K562 (cell line): ENCODE data around the gene SESN2. TPM values are rescaled to one million over a fixed set of nuclear protein-coding genes. Genes with fewer than 3 reads are reported as not detected.

Source experiments
- ARID1B ChIP-seq: fragments of 450-650 bp; IDR thresholded peaks from 2 replicates; pipeline ENCODE4 v1.6.1; 2016; ENCODE audit warnings: antibody characterized with exemption, mild to moderate bottlenecking, inconsistent platforms
- CXXC5 ChIP-seq: fragments of 250-450 bp; sonication (Bioruptor Pico); IDR thresholded peaks from 2 replicates; pipeline ENCODE4 v1.8.0; 2022; ENCODE audit warnings: inconsistent platforms, mild to moderate bottlenecking, moderate library complexity
- DACH1 ChIP-seq: fragments of 450-650 bp; IDR thresholded peaks from 2 replicates; pipeline ENCODE4 v1.6.1; 2018; ENCODE audit not compliant: partially characterized antibody
- ELF4 ChIP-seq: fragments of 450-650 bp; formaldehyde crosslinking; IDR thresholded peaks from 2 replicates; pipeline ENCODE4 v1.4.0; 2022; ENCODE audit warnings: missing genetic modification characterization
- GATA2 ChIP-seq: sonication (generic); formaldehyde crosslinking; IDR thresholded peaks from 2 replicates; pipeline ENCODE4 v1.4.0; 2020; ENCODE audit warnings: mild to moderate bottlenecking, missing genetic modification reagents
- JUND ChIP-seq, 2 experiments: IDR thresholded peaks; 2 replicates in 1 of 2; 3 replicates in 1 of 2; pipeline ENCODE4 v1.6.1; 2011; ENCODE audit warnings: borderline replicate concordance in 2 of 2, low read depth in 2 of 2, low read length in 2 of 2, improper control_type of control experiment in 1 of 2, missing biosample characterization in 1 of 2, missing genetic modification characterization in 1 of 2, missing genetic modification reagents in 1 of 2
- KDM1A ChIP-seq, 2 experiments: fragments of 450-650 bp; IDR thresholded peaks; 2 replicates each; pipeline ENCODE4 v1.6.1; 2016; ENCODE audit warnings: mild to moderate bottlenecking in 2 of 2
- MAFG ChIP-seq: fragments of 450-650 bp; conservative IDR thresholded peaks from 2 replicates; pipeline ENCODE4 v1.6.1; 2016; ENCODE audit warnings: missing genetic modification characterization, missing compliant biosample characterization
- MTA1 ChIP-seq: fragments of 450-650 bp; IDR thresholded peaks from 2 replicates; pipeline ENCODE4 v1.6.1; 2017; ENCODE audit warnings: borderline replicate concordance
- MYNN ChIP-seq, 2 experiments: sonication (generic); formaldehyde crosslinking in 1 of 2; IDR thresholded peaks; 2 replicates each; pipeline versions ENCODE4 v1.5.0 to v1.6.1; 2016 to 2020; ENCODE audit warnings: antibody characterized with exemption in 1 of 2, missing genetic modification reagents in 1 of 2
- PHTF2 ChIP-seq: fragments of 250-450 bp; sonication (Bioruptor Pico); IDR thresholded peaks from 2 replicates; pipeline ENCODE4 v1.5.0; 2021; ENCODE audit warnings: mild to moderate bottlenecking
- RBM22 ChIP-seq: fragments of 200-400 bp; formaldehyde crosslinking; IDR thresholded peaks from 2 replicates; pipeline ENCODE4 v1.6.1; 2018; ENCODE audit warnings: low read length, low read depth; ENCODE audit not compliant: poor library complexity, severe bottlenecking
- RCOR1 ChIP-seq, 2 experiments: IDR thresholded peaks; 2 replicates each; pipeline ENCODE4 v1.6.1; 2012; ENCODE audit warnings: low read depth in 2 of 2, low read length in 2 of 2, borderline replicate concordance in 1 of 2, improper control_type of control experiment in 1 of 2
- RFX1 ChIP-seq: fragments of 450-650 bp; IDR thresholded peaks from 2 replicates; pipeline ENCODE4 v1.6.1; 2016; ENCODE audit warnings: mild to moderate bottlenecking, moderate library complexity
- SREBF1 ChIP-seq: fragments of 150-350 bp; IDR thresholded peaks from 2 replicates; pipeline ENCODE4 v1.6.1; 2014; ENCODE audit warnings: antibody characterized with exemption, low read depth, low read length, borderline replicate concordance
- SRSF3 ChIP-seq: fragments of 200-400 bp; formaldehyde crosslinking; IDR thresholded peaks from 2 replicates; pipeline ENCODE4 v1.6.1; 2016; ENCODE audit warnings: mild to moderate bottlenecking, low read length, moderate library complexity; ENCODE audit not compliant: insufficient read depth
- TCF3 ChIP-seq: sonication (generic); formaldehyde crosslinking; IDR thresholded peaks from 2 replicates; pipeline ENCODE4 v1.4.0; 2020; ENCODE audit warnings: mild to moderate bottlenecking, missing genetic modification reagents
- ZFX ChIP-seq: sonication (generic); formaldehyde crosslinking; IDR thresholded peaks from 2 replicates; pipeline ENCODE4 v1.8.0; 2022; ENCODE audit warnings: mild to moderate bottlenecking, missing genetic modification reagents, moderate library complexity
- ZNF239 ChIP-seq: fragments of 250-450 bp; sonication (Bioruptor Pico); IDR thresholded peaks from 2 replicates; pipeline ENCODE4 v1.4.0; 2020; ENCODE audit warnings: mild to moderate bottlenecking
- ZNF644 ChIP-seq: fragments of 200-800 bp; sonication (Bioruptor generic); IDR thresholded peaks from 2 replicates; pipeline ENCODE4 v1.6.1; 2016; ENCODE audit warnings: low read depth, missing genetic modification characterization, missing compliant biosample characterization
- polyA plus RNA-seq, 8 experiments: library from polyadenylated mRNA; depleted of rRNA in 4 of 8; stranded (reverse) in 5 of 8; unstranded in 3 of 8; fragments of >200 nt; fragmentation: Nextera tagmentation in 2 of 8; fragmentation: Illumina TruSeq in 1 of 8; extraction: Ambion mirVana in 2 of 8; extraction: Trizol in 1 of 8; gene quantifications; 2 replicates each; pipeline versions ENCODE4 v1.2.1 to v1.2.3, GENCODE V29; 2011 to 2014; ENCODE audit warnings: inconsistent platforms in 1 of 8, missing spikeins in 1 of 8
- total RNA-seq, 7 experiments: library from RNA; depleted of rRNA in 6 of 7; stranded (reverse); fragments of >200 nt in 6 of 7; fragmentation: Illumina TruSeq in 2 of 7; extraction: Trizol in 2 of 7; gene quantifications; 2 replicates each; pipeline versions ENCODE4 v1.2.1 to v1.2.3, GENCODE V29; 2011 to 2021; ENCODE audit warnings: low replicate concordance in 1 of 7
- TF ChIP-seq, protein P1 (sequence below), 2 experiments: fragments of 450-650 bp; conservative IDR thresholded peaks; 2 replicates each; pipeline ENCODE4 v1.6.1; 2017; ENCODE audit warnings: mild to moderate bottlenecking in 2 of 2, moderate library complexity in 2 of 2
- TF ChIP-seq, protein P2 (sequence below), 3 experiments: IDR thresholded peaks in 2 of 3; conservative IDR thresholded peaks in 1 of 3; 2 replicates each; pipeline ENCODE4 v1.5.1; 2011 to 2012; ENCODE audit warnings: low read length in 3 of 3, mild to moderate bottlenecking in 3 of 3, control low read depth in 2 of 3, improper control_type of control experiment in 1 of 3, inconsistent platforms in 1 of 3, low read depth in 1 of 3, mixed read lengths in 1 of 3, moderate library complexity in 1 of 3; ENCODE audit not compliant: insufficient read depth in 2 of 3
- TF ChIP-seq, protein P3 (sequence below), 2 experiments: IDR thresholded peaks; 2 replicates each; pipeline ENCODE4 v1.6.1; 2012; ENCODE audit warnings: improper control_type of control experiment in 2 of 2, low read depth in 2 of 2, low read length in 2 of 2, borderline replicate concordance in 1 of 2

SESN2 gene
- total and polyA plus RNA-seq, 9 of the 15 experiments (the other 6 are each of a cell fraction or from before 2014, with no cell fraction given): 3.7 to 71.3 (median 16.8) TPM

DNA sequence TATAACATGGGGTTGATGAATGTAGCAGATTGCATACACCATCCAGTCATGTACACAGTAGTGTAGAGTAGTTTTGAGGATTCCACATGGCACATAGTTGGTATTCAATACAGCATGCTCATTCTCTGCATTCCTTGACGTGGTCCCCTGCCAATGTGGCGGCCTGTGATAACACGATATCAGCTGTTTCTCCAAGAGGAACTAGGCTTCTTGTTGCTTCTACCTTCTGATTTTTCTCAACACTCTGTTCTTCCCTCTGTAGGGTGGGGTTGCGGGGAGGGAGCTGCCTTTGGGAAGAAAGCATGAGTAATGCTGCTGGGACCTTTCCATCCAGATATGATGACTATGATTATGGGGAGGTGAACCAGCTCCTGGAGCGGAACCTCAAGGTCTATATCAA is 19.4 kb downstream of the SESN2 start (continued):
- TF ChIP-seq, protein P1, sequence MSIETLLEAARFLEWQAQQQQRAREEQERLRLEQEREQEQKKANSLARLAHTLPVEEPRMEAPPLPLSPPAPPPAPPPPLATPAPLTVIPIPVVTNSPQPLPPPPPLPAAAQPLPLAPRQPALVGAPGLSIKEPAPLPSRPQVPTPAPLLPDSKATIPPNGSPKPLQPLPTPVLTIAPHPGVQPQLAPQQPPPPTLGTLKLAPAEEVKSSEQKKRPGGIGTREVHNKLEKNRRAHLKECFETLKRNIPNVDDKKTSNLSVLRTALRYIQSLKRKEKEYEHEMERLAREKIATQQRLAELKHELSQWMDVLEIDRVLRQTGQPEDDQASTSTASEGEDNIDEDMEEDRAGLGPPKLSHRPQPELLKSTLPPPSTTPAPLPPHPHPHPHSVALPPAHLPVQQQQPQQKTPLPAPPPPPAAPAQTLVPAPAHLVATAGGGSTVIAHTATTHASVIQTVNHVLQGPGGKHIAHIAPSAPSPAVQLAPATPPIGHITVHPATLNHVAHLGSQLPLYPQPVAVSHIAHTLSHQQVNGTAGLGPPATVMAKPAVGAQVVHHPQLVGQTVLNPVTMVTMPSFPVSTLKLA (conservative IDR thresholded peaks at IDR 0.05): peak; percentile 34 to 73; a peak in 3 of 4 replicates
- TF ChIP-seq MAFG: peak; percentile 47
- peak; percentile 93 for TF ChIP-seq TCF3 (CRISPR knock-in tag)
- no peak for TF ChIP-seq SRSF3
- TF ChIP-seq MTA1: peak; percentile 51; the same call in 1 of the 2 replicates
- TF ChIP-seq MYNN (IDR thresholded peaks at IDR 0.05): peak; percentile 83
- TF ChIP-seq MYNN (CRISPR knock-in tag; IDR thresholded peaks at IDR 0.05): no peak
- no peak for TF ChIP-seq PHTF2 (CRISPR knock-in tag)
- TF ChIP-seq, protein P2, sequence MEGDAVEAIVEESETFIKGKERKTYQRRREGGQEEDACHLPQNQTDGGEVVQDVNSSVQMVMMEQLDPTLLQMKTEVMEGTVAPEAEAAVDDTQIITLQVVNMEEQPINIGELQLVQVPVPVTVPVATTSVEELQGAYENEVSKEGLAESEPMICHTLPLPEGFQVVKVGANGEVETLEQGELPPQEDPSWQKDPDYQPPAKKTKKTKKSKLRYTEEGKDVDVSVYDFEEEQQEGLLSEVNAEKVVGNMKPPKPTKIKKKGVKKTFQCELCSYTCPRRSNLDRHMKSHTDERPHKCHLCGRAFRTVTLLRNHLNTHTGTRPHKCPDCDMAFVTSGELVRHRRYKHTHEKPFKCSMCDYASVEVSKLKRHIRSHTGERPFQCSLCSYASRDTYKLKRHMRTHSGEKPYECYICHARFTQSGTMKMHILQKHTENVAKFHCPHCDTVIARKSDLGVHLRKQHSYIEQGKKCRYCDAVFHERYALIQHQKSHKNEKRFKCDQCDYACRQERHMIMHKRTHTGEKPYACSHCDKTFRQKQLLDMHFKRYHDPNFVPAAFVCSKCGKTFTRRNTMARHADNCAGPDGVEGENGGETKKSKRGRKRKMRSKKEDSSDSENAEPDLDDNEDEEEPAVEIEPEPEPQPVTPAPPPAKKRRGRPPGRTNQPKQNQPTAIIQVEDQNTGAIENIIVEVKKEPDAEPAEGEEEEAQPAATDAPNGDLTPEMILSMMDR (IDR thresholded peaks at IDR 0.05 in 2 of 3, conservative IDR thresholded peaks at IDR 0.05 in 1 of 3; ENCODE audit: insufficient read depth in 2 of 3, low read depth in 1 of 3, low read length in 3 of 3): no peak
- no peak for TF ChIP-seq ZNF239 (CRISPR knock-in tag)
- peak; percentile 46 to 66 for TF ChIP-seq KDM1A (IDR thresholded peaks at IDR 0.05)
- peak; percentile 83 for TF ChIP-seq DACH1
- TF ChIP-seq CXXC5: 0 out of 2 replicates have a peak, but pooled peaks have one; percentile 19
- no peak for TF ChIP-seq JUND (IDR thresholded peaks at IDR 0.05; ENCODE audit: borderline replicate concordance, low read depth, low read length)
- TF ChIP-seq JUND (tag; IDR thresholded peaks at IDR 0.05; ENCODE audit: borderline replicate concordance, low read depth, low read length): peak; percentile 58; the same call in 2 of the 3 replicates
- TF ChIP-seq GATA2 (CRISPR knock-in tag): peak; percentile 76
- TF ChIP-seq ARID1B: peak; percentile 89
- TF ChIP-seq SREBF1: no peak
- TF ChIP-seq RFX1: no peak
- TF ChIP-seq ZNF644 (tag): no peak
- TF ChIP-seq ZFX: 0 out of 2 replicates have a peak, but pooled peaks have one; percentile 13
- TF ChIP-seq ELF4: peak; percentile 82; the same call in 1 of the 2 replicates
- peak; percentile 24 to 45; a peak in 1 of 4 replicates for TF ChIP-seq RCOR1 (IDR thresholded peaks at IDR 0.05; ENCODE audit: borderline replicate concordance in 1 of 2, low read depth in 2 of 2, low read length in 2 of 2)
- no peak for TF ChIP-seq RBM22
- TF ChIP-seq, protein P3, sequence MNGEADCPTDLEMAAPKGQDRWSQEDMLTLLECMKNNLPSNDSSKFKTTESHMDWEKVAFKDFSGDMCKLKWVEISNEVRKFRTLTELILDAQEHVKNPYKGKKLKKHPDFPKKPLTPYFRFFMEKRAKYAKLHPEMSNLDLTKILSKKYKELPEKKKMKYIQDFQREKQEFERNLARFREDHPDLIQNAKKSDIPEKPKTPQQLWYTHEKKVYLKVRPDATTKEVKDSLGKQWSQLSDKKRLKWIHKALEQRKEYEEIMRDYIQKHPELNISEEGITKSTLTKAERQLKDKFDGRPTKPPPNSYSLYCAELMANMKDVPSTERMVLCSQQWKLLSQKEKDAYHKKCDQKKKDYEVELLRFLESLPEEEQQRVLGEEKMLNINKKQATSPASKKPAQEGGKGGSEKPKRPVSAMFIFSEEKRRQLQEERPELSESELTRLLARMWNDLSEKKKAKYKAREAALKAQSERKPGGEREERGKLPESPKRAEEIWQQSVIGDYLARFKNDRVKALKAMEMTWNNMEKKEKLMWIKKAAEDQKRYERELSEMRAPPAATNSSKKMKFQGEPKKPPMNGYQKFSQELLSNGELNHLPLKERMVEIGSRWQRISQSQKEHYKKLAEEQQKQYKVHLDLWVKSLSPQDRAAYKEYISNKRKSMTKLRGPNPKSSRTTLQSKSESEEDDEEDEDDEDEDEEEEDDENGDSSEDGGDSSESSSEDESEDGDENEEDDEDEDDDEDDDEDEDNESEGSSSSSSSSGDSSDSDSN (IDR thresholded peaks at IDR 0.05; ENCODE audit: borderline replicate concordance in 1 of 2, low read depth in 2 of 2, low read length in 2 of 2): 0 out of 4 replicates have a peak, but pooled peaks of 1 of the 2 experiments have one; percentile 25
